WTC11 (cell line): ENCODE results near the gene ZKSCAN8.

Experiments used
- ATF1 ChIP-seq: sonication (generic); formaldehyde crosslinking; IDR thresholded peaks from 2 replicates; pipeline ENCODE4 v1.8.1; 2023; ENCODE audit warnings: mild to moderate bottlenecking, moderate library complexity, missing genetic modification reagents
- CBFB ChIP-seq: sonication (generic); formaldehyde crosslinking; IDR thresholded peaks from 2 replicates; pipeline ENCODE4 v1.8.1; 2022; ENCODE audit warnings: mild to moderate bottlenecking, low read depth, missing genetic modification reagents
- CREB1 ChIP-seq: sonication (generic); formaldehyde crosslinking; IDR thresholded peaks from 2 replicates; pipeline ENCODE4 v1.8.0; 2023; ENCODE audit warnings: mild to moderate bottlenecking, missing genetic modification reagents
- FOXJ3 ChIP-seq: sonication (generic); formaldehyde crosslinking; IDR thresholded peaks from 2 replicates; pipeline ENCODE4 v1.9.0; 2021; ENCODE audit warnings: missing genetic modification reagents, mild to moderate bottlenecking, borderline replicate concordance
- GABPB1 ChIP-seq: sonication (generic); formaldehyde crosslinking; IDR thresholded peaks from 2 replicates; pipeline ENCODE4 v1.8.1; 2023; ENCODE audit warnings: mild to moderate bottlenecking, missing genetic modification reagents
- JUN ChIP-seq: sonication (generic); formaldehyde crosslinking; IDR thresholded peaks from 2 replicates; pipeline ENCODE4 v1.8.0; 2023; ENCODE audit warnings: mild to moderate bottlenecking, missing genetic modification reagents
- ZNF138 ChIP-seq: sonication (generic); formaldehyde crosslinking; conservative IDR thresholded peaks from 2 replicates; pipeline ENCODE4 v1.8.1; 2022; ENCODE audit warnings: mild to moderate bottlenecking, moderate library complexity, missing genetic modification reagents
- TF ChIP-seq, protein P1 (sequence below): fragments of 200-600 bp; IDR thresholded peaks from 2 replicates; pipeline ENCODE4 v1.8.0; 2022; ENCODE audit warnings: antibody characterized with exemption
- TF ChIP-seq, protein P2 (sequence below): sonication (generic); formaldehyde crosslinking; IDR thresholded peaks from 2 replicates; pipeline ENCODE4 v1.8.1; 2023; ENCODE audit warnings: mild to moderate bottlenecking, moderate library complexity, missing genetic modification reagents
- TF ChIP-seq, protein P3 (sequence below): sonication (generic); formaldehyde crosslinking; IDR thresholded peaks from 2 replicates; pipeline ENCODE4 v1.8.1; 2023; ENCODE audit warnings: mild to moderate bottlenecking, missing genetic modification reagents, moderate library complexity

DNA sequence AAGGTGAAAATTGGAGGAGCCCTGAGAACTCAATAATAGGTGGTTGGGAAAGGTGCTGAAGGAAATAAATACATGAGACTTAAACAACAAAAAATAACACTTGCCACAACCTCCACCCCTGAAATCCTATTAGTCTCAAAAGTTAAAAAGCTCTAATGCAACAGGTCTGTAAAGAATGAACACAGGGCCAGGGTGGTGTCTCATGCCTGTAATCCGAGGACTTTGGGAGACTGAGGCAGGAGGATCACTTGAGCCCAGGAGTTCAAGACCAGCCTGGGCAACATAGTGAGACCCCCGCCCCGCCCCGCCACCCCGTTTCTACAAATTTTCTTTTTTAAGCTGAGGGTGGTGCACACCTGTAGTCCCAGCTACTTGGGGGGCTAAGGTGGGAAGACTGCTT is 1.1 kb upstream of the ZKSCAN8 start:
- TF ChIP-seq, protein P1, sequence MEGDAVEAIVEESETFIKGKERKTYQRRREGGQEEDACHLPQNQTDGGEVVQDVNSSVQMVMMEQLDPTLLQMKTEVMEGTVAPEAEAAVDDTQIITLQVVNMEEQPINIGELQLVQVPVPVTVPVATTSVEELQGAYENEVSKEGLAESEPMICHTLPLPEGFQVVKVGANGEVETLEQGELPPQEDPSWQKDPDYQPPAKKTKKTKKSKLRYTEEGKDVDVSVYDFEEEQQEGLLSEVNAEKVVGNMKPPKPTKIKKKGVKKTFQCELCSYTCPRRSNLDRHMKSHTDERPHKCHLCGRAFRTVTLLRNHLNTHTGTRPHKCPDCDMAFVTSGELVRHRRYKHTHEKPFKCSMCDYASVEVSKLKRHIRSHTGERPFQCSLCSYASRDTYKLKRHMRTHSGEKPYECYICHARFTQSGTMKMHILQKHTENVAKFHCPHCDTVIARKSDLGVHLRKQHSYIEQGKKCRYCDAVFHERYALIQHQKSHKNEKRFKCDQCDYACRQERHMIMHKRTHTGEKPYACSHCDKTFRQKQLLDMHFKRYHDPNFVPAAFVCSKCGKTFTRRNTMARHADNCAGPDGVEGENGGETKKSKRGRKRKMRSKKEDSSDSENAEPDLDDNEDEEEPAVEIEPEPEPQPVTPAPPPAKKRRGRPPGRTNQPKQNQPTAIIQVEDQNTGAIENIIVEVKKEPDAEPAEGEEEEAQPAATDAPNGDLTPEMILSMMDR, result no peak
- TF ChIP-seq, protein P2, sequence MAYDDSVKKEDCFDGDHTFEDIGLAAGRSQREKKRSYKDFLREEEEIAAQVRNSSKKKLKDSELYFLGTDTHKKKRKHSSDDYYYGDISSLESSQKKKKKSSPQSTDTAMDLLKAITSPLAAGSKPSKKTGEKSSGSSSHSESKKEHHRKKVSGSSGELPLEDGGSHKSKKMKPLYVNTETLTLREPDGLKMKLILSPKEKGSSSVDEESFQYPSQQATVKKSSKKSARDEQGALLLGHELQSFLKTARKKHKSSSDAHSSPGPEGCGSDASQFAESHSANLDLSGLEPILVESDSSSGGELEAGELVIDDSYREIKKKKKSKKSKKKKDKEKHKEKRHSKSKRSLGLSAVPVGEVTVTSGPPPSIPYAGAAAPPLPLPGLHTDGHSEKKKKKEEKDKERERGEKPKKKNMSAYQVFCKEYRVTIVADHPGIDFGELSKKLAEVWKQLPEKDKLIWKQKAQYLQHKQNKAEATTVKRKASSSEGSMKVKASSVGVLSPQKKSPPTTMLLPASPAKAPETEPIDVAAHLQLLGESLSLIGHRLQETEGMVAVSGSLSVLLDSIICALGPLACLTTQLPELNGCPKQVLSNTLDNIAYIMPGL (CRISPR knock-in tag), result no peak
- TF ChIP-seq CBFB (CRISPR knock-in tag) (no peak), FOXJ3 (CRISPR knock-in tag) (no peak), ATF1 (CRISPR knock-in tag) (no peak), ZNF138 (no peak), CREB1 (CRISPR knock-in tag) (no peak), GABPB1 (CRISPR knock-in tag) (no peak), JUN (no peak)
- TF ChIP-seq, protein P3, sequence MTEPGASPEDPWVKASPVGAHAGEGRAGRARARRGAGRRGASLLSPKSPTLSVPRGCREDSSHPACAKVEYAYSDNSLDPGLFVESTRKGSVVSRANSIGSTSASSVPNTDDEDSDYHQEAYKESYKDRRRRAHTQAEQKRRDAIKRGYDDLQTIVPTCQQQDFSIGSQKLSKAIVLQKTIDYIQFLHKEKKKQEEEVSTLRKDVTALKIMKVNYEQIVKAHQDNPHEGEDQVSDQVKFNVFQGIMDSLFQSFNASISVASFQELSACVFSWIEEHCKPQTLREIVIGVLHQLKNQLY (CRISPR knock-in tag), result no peak
